ENCODE measurements around the gene OLA1. TPM values are rescaled to one million over a fixed set of nuclear protein-coding genes. Genes with fewer than 3 reads are reported as not detected.
A peak's percentile ranks its signal among the peaks of the same experiment; 100 is the strongest.

The OLA1 gene
- total RNA-seq, 3 donors from 2014 or later = 125 to 142 (median 136) TPM

- ATAC-seq (no peak), DNase-seq (no peak)
- no peak overlapping the region for H3K4me3 Mint-ChIP-seq
- H3K4me1 Mint-ChIP-seq (ENCODE audit: low read depth) = peaks cover 5% of the 10 kb centered on the region
- H3K9me3 Mint-ChIP-seq = peaks cover 2% of the 10 kb centered on the region
- peaks cover 21% of the 10 kb centered on the region for H3K36me3 Mint-ChIP-seq (ENCODE audit: insufficient read depth)
- no peaks in the 10 kb centered on the region for H3K27me3 Mint-ChIP-seq (ENCODE audit: low read depth)
These were observed 67.6 kb downstream of the OLA1 start for GRCh38 chr2:174180726-174181236.

- DNase-seq (no peak), ATAC-seq (no peak)
- no peak overlapping the region for H3K4me3 Mint-ChIP-seq
- peaks cover 5% of the 10 kb centered on the region for H3K4me1 Mint-ChIP-seq (ENCODE audit: low read depth)
- H3K9me3 Mint-ChIP-seq = peaks cover 5% of the 10 kb centered on the region
- peaks cover 22% of the 10 kb centered on the region for H3K36me3 Mint-ChIP-seq (ENCODE audit: insufficient read depth)
- H3K27me3 Mint-ChIP-seq (ENCODE audit: low read depth) = no peaks in the 10 kb centered on the region
These were observed 68.1 kb downstream of the OLA1 start for GRCh38 chr2:174180165-174180724.

GRCh38 chr2:174177316-174177890 lies 70.9 kb downstream of the OLA1 start:
- ATAC-seq (no peak), DNase-seq (no peak)
- Mint-ChIP-seq H3K4me1 (ENCODE audit: low read depth) (peaks cover 8% of the 10 kb centered on the region), H3K9me3 (peaks cover 21% of the 10 kb centered on the region), H3K36me3 (ENCODE audit: insufficient read depth) (peaks cover 33% of the 10 kb centered on the region), H3K4me3 (no peak overlapping the region), H3K27me3 (ENCODE audit: low read depth) (no peaks in the 10 kb centered on the region)

GRCh38 chr2:174176898-174177297 lies 71.4 kb downstream of the OLA1 start:
- H3K36me3 Mint-ChIP-seq (ENCODE audit: insufficient read depth) = peaks cover 38% of the 10 kb centered on the region
- peaks cover 9% of the 10 kb centered on the region for H3K4me1 Mint-ChIP-seq (ENCODE audit: low read depth)
- ATAC-seq (no peak), DNase-seq (no peak)
- H3K27me3 Mint-ChIP-seq (ENCODE audit: low read depth) = no peaks in the 10 kb centered on the region
- no peak overlapping the region for H3K4me3 Mint-ChIP-seq
- peaks cover 23% of the 10 kb centered on the region for H3K9me3 Mint-ChIP-seq

GRCh38 chr2:174174741-174175140 lies 73.6 kb downstream of the OLA1 start:
- H3K4me1 Mint-ChIP-seq (ENCODE audit: low read depth) = peaks cover 10% of the 10 kb centered on the region

GRCh38 chr2:174172802-174173355 lies 75.5 kb downstream of the OLA1 start:
- H3K9me3 Mint-ChIP-seq = peaks cover 47% of the 10 kb centered on the region
- ATAC-seq (no peak), DNase-seq (no peak)
- peaks cover 55% of the 10 kb centered on the region for H3K36me3 Mint-ChIP-seq (ENCODE audit: insufficient read depth)
- no peak overlapping the region for H3K4me3 Mint-ChIP-seq
- peaks cover 10% of the 10 kb centered on the region for H3K4me1 Mint-ChIP-seq (ENCODE audit: low read depth)
- H3K27me3 Mint-ChIP-seq (ENCODE audit: low read depth) = no peaks in the 10 kb centered on the region

More at GRCh38 chr2:174174741-174175140, 73.6 kb downstream of the OLA1 start:
- H3K9me3 Mint-ChIP-seq = peaks cover 31% of the 10 kb centered on the region
- no peaks in the 10 kb centered on the region for H3K27me3 Mint-ChIP-seq (ENCODE audit: low read depth)
- no peak overlapping the region for H3K4me3 Mint-ChIP-seq
- peaks cover 42% of the 10 kb centered on the region for H3K36me3 Mint-ChIP-seq (ENCODE audit: insufficient read depth)
- ATAC-seq = no peak
- no peak for DNase-seq

- no peak for ATAC-seq
- H3K36me3 Mint-ChIP-seq (ENCODE audit: insufficient read depth) = peaks cover 54% of the 10 kb centered on the region
- H3K4me1 Mint-ChIP-seq (ENCODE audit: low read depth) = peaks cover 10% of the 10 kb centered on the region
- DNase-seq = no peak
- H3K4me3 Mint-ChIP-seq = no peak overlapping the region
- H3K9me3 Mint-ChIP-seq = peaks cover 50% of the 10 kb centered on the region
- no peaks in the 10 kb centered on the region for H3K27me3 Mint-ChIP-seq (ENCODE audit: low read depth)
These were observed 76.5 kb downstream of the OLA1 start for GRCh38 chr2:174171686-174172445.

GRCh38 chr2:174169372-174169771 lies 79.0 kb downstream of the OLA1 start:
- Mint-ChIP-seq H3K4me3 (no peak overlapping the region), H3K4me1 (ENCODE audit: low read depth) (peaks cover 10% of the 10 kb centered on the region), H3K9me3 (peaks cover 42% of the 10 kb centered on the region)

GRCh38 chr2:174166261-174166660 lies 82.1 kb downstream of the OLA1 start:
- Mint-ChIP-seq H3K9me3 (peaks cover 34% of the 10 kb centered on the region), H3K27me3 (ENCODE audit: low read depth) (no peaks in the 10 kb centered on the region), H3K4me3 (no peak overlapping the region), H3K36me3 (ENCODE audit: insufficient read depth) (peaks cover 40% of the 10 kb centered on the region), H3K4me1 (ENCODE audit: low read depth) (no peaks in the 10 kb centered on the region)
- no peak for ATAC-seq
- no peak for DNase-seq

More at GRCh38 chr2:174169372-174169771, 79.0 kb downstream of the OLA1 start:
- Mint-ChIP-seq H3K36me3 (ENCODE audit: insufficient read depth) (peaks cover 51% of the 10 kb centered on the region), H3K27me3 (ENCODE audit: low read depth) (no peaks in the 10 kb centered on the region)
- DNase-seq = no peak
- ATAC-seq = no peak

- Mint-ChIP-seq H3K4me3 (no peak overlapping the region), H3K36me3 (ENCODE audit: insufficient read depth) (peaks cover 21% of the 10 kb centered on the region), H3K27me3 (ENCODE audit: low read depth) (no peaks in the 10 kb centered on the region), H3K9me3 (peaks cover 8% of the 10 kb centered on the region), H3K4me1 (ENCODE audit: low read depth) (no peaks in the 10 kb centered on the region)
- DNase-seq (no peak), ATAC-seq (no peak)
These were observed 86.8 kb downstream of the OLA1 start for GRCh38 chr2:174161490-174161889.

GRCh38 chr2:174158003-174158402 lies 90.3 kb downstream of the OLA1 start:
- Mint-ChIP-seq H3K27me3 (ENCODE audit: low read depth) (no peaks in the 10 kb centered on the region), H3K9me3 (no peaks in the 10 kb centered on the region), H3K36me3 (ENCODE audit: insufficient read depth) (peaks cover 17% of the 10 kb centered on the region), H3K4me1 (ENCODE audit: low read depth) (peaks cover 2% of the 10 kb centered on the region), H3K4me3 (no peak overlapping the region)
- ATAC-seq (no peak), DNase-seq (peak; percentile 15)

- H3K9me3 Mint-ChIP-seq = no peaks in the 10 kb centered on the region
- H3K27me3 Mint-ChIP-seq (ENCODE audit: low read depth) = no peaks in the 10 kb centered on the region
- H3K4me1 Mint-ChIP-seq (ENCODE audit: low read depth) = peaks cover 2% of the 10 kb centered on the region
- ATAC-seq = no peak
- DNase-seq = no peak
- H3K36me3 Mint-ChIP-seq (ENCODE audit: insufficient read depth) = peaks cover 12% of the 10 kb centered on the region
- H3K4me3 Mint-ChIP-seq = no peak overlapping the region
These were observed 91.3 kb downstream of the OLA1 start for GRCh38 chr2:174157053-174157452.

GRCh38 chr2:174153757-174154680 lies 94.3 kb downstream of the OLA1 start:
- no peak for ATAC-seq
- no peak overlapping the region for H3K4me3 Mint-ChIP-seq
- DNase-seq = no peak
- H3K36me3 Mint-ChIP-seq (ENCODE audit: insufficient read depth) = peaks cover 19% of the 10 kb centered on the region
- H3K27me3 Mint-ChIP-seq (ENCODE audit: low read depth) = no peaks in the 10 kb centered on the region
- peaks cover 2% of the 10 kb centered on the region for H3K4me1 Mint-ChIP-seq (ENCODE audit: low read depth)
- H3K9me3 Mint-ChIP-seq = no peaks in the 10 kb centered on the region

- Mint-ChIP-seq H3K4me1 (ENCODE audit: low read depth) (no peaks in the 10 kb centered on the region), H3K4me3 (no peak overlapping the region), H3K9me3 (no peaks in the 10 kb centered on the region), H3K27me3 (ENCODE audit: low read depth) (no peaks in the 10 kb centered on the region), H3K36me3 (ENCODE audit: insufficient read depth) (peaks cover 19% of the 10 kb centered on the region)
- DNase-seq = no peak
- no peak for ATAC-seq
These were observed 98.8 kb downstream of the OLA1 start for GRCh38 chr2:174149530-174149929.

Measured in activated T-cell treated with anti-CD3 and anti-CD28 coated beads, Interleukin-2, amount 50 U/mL, for 4 hours (primary cell).